ENCODE results near the gene DGKH.

DGKH gene

DNA sequence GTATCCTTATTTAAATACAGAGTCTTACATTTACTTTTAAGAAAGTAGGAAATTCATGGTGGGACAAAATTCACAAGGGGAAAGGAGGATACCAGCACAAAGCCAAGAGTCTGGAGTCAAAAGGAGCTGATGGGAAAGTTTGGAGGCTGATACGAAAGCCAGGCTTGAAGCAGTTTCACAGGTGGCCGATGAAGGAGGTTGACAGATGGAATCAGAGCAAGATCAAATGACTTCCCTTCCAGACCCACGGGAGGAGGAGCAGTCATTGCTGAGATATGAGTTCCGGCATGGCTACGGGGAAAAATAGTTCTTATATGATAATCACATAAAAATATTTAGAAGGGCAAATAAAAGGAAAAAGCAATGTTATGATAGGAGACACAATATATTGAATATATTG, 65.0 kb downstream of the DGKH start:
- H3K36me3 ChIP-seq (ENCODE audit: low read depth): no peaks in the 10 kb centered on the region
- H3K4me3 ChIP-seq (ENCODE audit: severe bottlenecking): no peak overlapping the region
- peaks cover 2% of the 10 kb centered on the region for H3K9me3 ChIP-seq (ENCODE audit: severe bottlenecking)
- TF ChIP-seq, protein P1, sequence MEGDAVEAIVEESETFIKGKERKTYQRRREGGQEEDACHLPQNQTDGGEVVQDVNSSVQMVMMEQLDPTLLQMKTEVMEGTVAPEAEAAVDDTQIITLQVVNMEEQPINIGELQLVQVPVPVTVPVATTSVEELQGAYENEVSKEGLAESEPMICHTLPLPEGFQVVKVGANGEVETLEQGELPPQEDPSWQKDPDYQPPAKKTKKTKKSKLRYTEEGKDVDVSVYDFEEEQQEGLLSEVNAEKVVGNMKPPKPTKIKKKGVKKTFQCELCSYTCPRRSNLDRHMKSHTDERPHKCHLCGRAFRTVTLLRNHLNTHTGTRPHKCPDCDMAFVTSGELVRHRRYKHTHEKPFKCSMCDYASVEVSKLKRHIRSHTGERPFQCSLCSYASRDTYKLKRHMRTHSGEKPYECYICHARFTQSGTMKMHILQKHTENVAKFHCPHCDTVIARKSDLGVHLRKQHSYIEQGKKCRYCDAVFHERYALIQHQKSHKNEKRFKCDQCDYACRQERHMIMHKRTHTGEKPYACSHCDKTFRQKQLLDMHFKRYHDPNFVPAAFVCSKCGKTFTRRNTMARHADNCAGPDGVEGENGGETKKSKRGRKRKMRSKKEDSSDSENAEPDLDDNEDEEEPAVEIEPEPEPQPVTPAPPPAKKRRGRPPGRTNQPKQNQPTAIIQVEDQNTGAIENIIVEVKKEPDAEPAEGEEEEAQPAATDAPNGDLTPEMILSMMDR (IDR thresholded peaks at IDR 0.05; ENCODE audit: poor library complexity, severe bottlenecking): no peak
- H3K27me3 ChIP-seq (ENCODE audit: insufficient read depth, poor library complexity, severe bottlenecking): no peaks in the 10 kb centered on the region
- ATAC-seq (ENCODE audit: low read depth) (no peak), DNase-seq (ENCODE audit: low spot score) (no peak)
- peaks cover 27% of the 10 kb centered on the region for H3K4me1 ChIP-seq (ENCODE audit: insufficient read depth, poor library complexity, severe bottlenecking)
- no peak overlapping the region for H3K27ac ChIP-seq (ENCODE audit: poor library complexity, severe bottlenecking)

DNA sequence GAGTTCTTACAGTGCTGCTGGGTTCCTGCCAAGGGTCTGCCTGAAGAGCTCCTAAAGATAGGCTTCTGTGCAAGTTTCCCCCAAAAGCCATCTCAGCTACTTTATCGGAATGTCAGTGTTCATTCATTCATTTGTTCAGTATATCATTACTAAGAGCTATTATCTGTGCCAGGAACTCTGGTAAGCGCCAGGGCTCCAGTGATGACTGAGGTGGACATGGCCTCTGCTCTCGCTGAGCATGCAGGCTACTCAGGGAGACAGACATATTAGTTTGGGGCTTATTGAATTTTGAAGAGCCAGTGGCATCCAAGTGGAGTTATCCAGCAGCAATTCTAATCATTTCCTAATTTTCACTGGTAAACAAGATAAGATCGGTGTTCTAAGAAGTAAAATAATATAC, 65.8 kb downstream of the DGKH start:
- ATAC-seq (ENCODE audit: low read depth): no peak
- DNase-seq (ENCODE audit: low spot score): no peak
- H3K4me3 ChIP-seq (ENCODE audit: severe bottlenecking): no peak overlapping the region
- H3K4me1 ChIP-seq (ENCODE audit: insufficient read depth, poor library complexity, severe bottlenecking): peaks cover 27% of the 10 kb centered on the region
- H3K27ac ChIP-seq (ENCODE audit: poor library complexity, severe bottlenecking): no peak overlapping the region
- TF ChIP-seq, protein P1 (IDR thresholded peaks at IDR 0.05; ENCODE audit: poor library complexity, severe bottlenecking): no peak
- H3K27me3 ChIP-seq (ENCODE audit: insufficient read depth, poor library complexity, severe bottlenecking): no peaks in the 10 kb centered on the region
- H3K36me3 ChIP-seq (ENCODE audit: low read depth): no peaks in the 10 kb centered on the region
- peaks cover 2% of the 10 kb centered on the region for H3K9me3 ChIP-seq (ENCODE audit: severe bottlenecking)

- Histone ChIP-seq H3K36me3 (ENCODE audit: low read depth) (no peaks in the 10 kb centered on the region), H3K4me3 (ENCODE audit: severe bottlenecking) (no peak overlapping the region), H3K9me3 (ENCODE audit: severe bottlenecking) (peaks cover 2% of the 10 kb centered on the region), H3K27me3 (ENCODE audit: insufficient read depth, poor library complexity, severe bottlenecking) (no peaks in the 10 kb centered on the region), H3K27ac (ENCODE audit: poor library complexity, severe bottlenecking) (peak overlapping the region; percentile 42), H3K4me1 (ENCODE audit: insufficient read depth, poor library complexity, severe bottlenecking) (peaks cover 27% of the 10 kb centered on the region)
- no peak for DNase-seq (ENCODE audit: low spot score)
- ATAC-seq (ENCODE audit: low read depth): no peak
- TF ChIP-seq, protein P1 (IDR thresholded peaks at IDR 0.05; ENCODE audit: poor library complexity, severe bottlenecking): no peak
These were observed 66.5 kb downstream of the DGKH start for GRCh38 chr13:42114912-42115311.

GRCh38 chr13:42116225-42116624, 67.8 kb downstream of the DGKH start:
- no peak overlapping the region for H3K4me3 ChIP-seq (ENCODE audit: severe bottlenecking)
- H3K36me3 ChIP-seq (ENCODE audit: low read depth): 0 out of 2 replicates have a peak, but pooled peaks cover 3% of the 10 kb centered on the region
- DNase-seq (ENCODE audit: low spot score): no peak
- peaks cover 22% of the 10 kb centered on the region for H3K4me1 ChIP-seq (ENCODE audit: insufficient read depth, poor library complexity, severe bottlenecking)
- peaks cover 2% of the 10 kb centered on the region for H3K9me3 ChIP-seq (ENCODE audit: severe bottlenecking)
- TF ChIP-seq, protein P1 (IDR thresholded peaks at IDR 0.05; ENCODE audit: poor library complexity, severe bottlenecking): no peak
- peak overlapping the region; percentile 42 for H3K27ac ChIP-seq (ENCODE audit: poor library complexity, severe bottlenecking)
- H3K27me3 ChIP-seq (ENCODE audit: insufficient read depth, poor library complexity, severe bottlenecking): no peaks in the 10 kb centered on the region
- ATAC-seq (ENCODE audit: low read depth): peak; percentile 73

GRCh38 chr13:42119041-42119440, 70.6 kb downstream of the DGKH start:
- DNase-seq (ENCODE audit: low spot score) (no peak), ATAC-seq (ENCODE audit: low read depth) (no peak)
- Histone ChIP-seq H3K36me3 (ENCODE audit: low read depth) (0 out of 2 replicates have a peak, but pooled peaks cover 3% of the 10 kb centered on the region), H3K9me3 (ENCODE audit: severe bottlenecking) (peaks cover 2% of the 10 kb centered on the region), H3K4me3 (ENCODE audit: severe bottlenecking) (no peak overlapping the region), H3K27me3 (ENCODE audit: insufficient read depth, poor library complexity, severe bottlenecking) (no peaks in the 10 kb centered on the region), H3K4me1 (ENCODE audit: insufficient read depth, poor library complexity, severe bottlenecking) (peaks cover 22% of the 10 kb centered on the region), H3K27ac (ENCODE audit: poor library complexity, severe bottlenecking) (no peak overlapping the region)
- TF ChIP-seq, protein P1 (IDR thresholded peaks at IDR 0.05; ENCODE audit: poor library complexity, severe bottlenecking): no peak

Measured in RWPE2 (cell line).